Caco-2 (cell line): ENCODE data around the gene LRRC31. TPM values are rescaled to one million over a fixed set of nuclear protein-coding genes. Genes with fewer than 3 reads are reported as not detected.

Source experiments
- BruUV-seq: library from RNA; stranded (reverse); fragments of 400-500 nt; replicated peaks from 2 replicates; lab custom pipeline; 2021; lab: Mats Ljungman, UMichigan
- CTCF ChIA-PET: fragments of 300-600 bp; sonication (Branson Sonifier 250); formaldehyde crosslinking; loops from one replicate; lab custom pipeline; 2022; ENCODE audit warnings: antibody characterized with exemption; lab: Charles Lee
- POLR2A ChIA-PET: fragments of 300-600 bp; sonication (Branson Sonifier 250); formaldehyde crosslinking; loops from one replicate; lab custom pipeline; 2022; ENCODE audit warnings: antibody characterized with exemption; lab: Charles Lee
- DNase-seq, 2 experiments: peaks; one replicate each; pipeline versions ENCODE4 v3.0.0 to v3.0.0-alpha.2; 2020 to 2022
- H3K27me3 ChIP-seq: replicated peaks from 2 replicates; pipeline ENCODE4 v1.6.0; 2011; ENCODE audit warnings: low read length; ENCODE audit not compliant: control insufficient read depth, insufficient read depth
- H3K36me3 ChIP-seq: 2 replicates; pipeline ENCODE4 v1.5.1; 2011; ENCODE audit warnings: low read length; ENCODE audit not compliant: control insufficient read depth, insufficient read depth
- H3K4me1 ChIP-seq: fragments of 250-450 bp; sonication (Bioruptor Pico); 2 replicates; pipeline ENCODE4 v1.5.1; 2020; ENCODE audit warnings: mild to moderate bottlenecking
- H3K4me3 ChIP-seq: 2 replicates; pipeline ENCODE4 v1.5.1; 2011; ENCODE audit warnings: low read depth, mild to moderate bottlenecking, control low read depth, low read length
- H3K9me3 ChIP-seq: fragments of 250-450 bp; sonication (Bioruptor Pico); 2 replicates; pipeline ENCODE4 v1.5.1; 2020; ENCODE audit warnings: mild to moderate bottlenecking, moderate library complexity
- H3K27ac Mint-ChIP-seq: one replicate; pipeline ENCODE4 v1.8.0; 2022; ENCODE audit warnings: mixed read lengths; ENCODE audit not compliant: unreplicated experiment
- H3K27me3 Mint-ChIP-seq: one replicate; pipeline ENCODE4 v1.8.0; 2022; ENCODE audit warnings: mixed read lengths; ENCODE audit not compliant: insufficient read depth, unreplicated experiment
- H3K36me3 Mint-ChIP-seq: one replicate; pipeline ENCODE4 v1.8.0; 2022; ENCODE audit warnings: mild to moderate bottlenecking, mixed read lengths; ENCODE audit not compliant: insufficient read depth, unreplicated experiment
- H3K4me1 Mint-ChIP-seq: one replicate; pipeline ENCODE4 v1.8.0; 2022; ENCODE audit warnings: low read depth, mixed read lengths; ENCODE audit not compliant: unreplicated experiment
- H3K4me3 Mint-ChIP-seq: one replicate; pipeline ENCODE4 v1.8.0; 2022; ENCODE audit warnings: mild to moderate bottlenecking, moderate library complexity, mixed read lengths; ENCODE audit not compliant: unreplicated experiment
- H3K9me3 Mint-ChIP-seq: one replicate; pipeline ENCODE4 v1.8.0; 2022; ENCODE audit warnings: mixed read lengths; ENCODE audit not compliant: unreplicated experiment
- intact Hi-C: fragments of 100-400 bp; cut with micrococcal nuclease; formaldehyde crosslinking; loops from one replicate; pipeline ENCODE4 v1.10.0; 2022; ENCODE audit not compliant: unreplicated experiment
- total RNA-seq: library from RNA; stranded (reverse); gene quantifications from 2 replicates; pipeline ENCODE4 v1.2.3, GENCODE V29; 2022
- TF ChIP-seq, protein P1 (sequence below), 2 experiments: fragments of 200-600 bp in 1 of 2; IDR thresholded peaks; 1 replicate in 1 of 2; 2 replicates in 1 of 2; pipeline versions ENCODE4 v1.5.1 to v1.8.0; 2011 to 2022; ENCODE audit warnings: antibody characterized with exemption in 1 of 2, control low read depth in 1 of 2, inconsistent platforms in 1 of 2, low read depth in 1 of 2, low read length in 1 of 2, mild to moderate bottlenecking in 1 of 2, moderate library complexity in 1 of 2; ENCODE audit not compliant: insufficient read depth in 1 of 2, severe bottlenecking in 1 of 2, unreplicated experiment in 1 of 2

LRRC31 gene
- total RNA-seq, 1 experiment from 2014 or later = 0.64 TPM

DNA sequence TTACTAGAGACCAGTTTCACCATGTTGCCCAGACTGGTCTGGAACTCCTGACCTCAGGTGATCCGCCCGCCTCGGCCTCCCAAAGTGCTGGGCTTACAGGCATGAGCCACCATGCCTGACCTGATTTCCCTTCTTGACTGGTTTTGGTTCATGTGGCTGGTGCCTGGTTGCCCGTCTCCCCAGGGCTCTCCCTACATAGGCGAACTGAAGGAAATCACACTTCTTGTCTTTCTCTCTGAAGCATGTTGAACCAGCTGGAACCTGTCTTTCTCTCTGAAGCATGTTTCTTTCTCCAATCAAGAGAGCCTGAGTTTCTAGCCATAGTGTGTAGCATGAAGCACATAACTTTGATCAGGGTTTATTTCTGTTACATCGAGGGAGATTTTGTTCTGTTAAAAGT, 25.3 kb upstream of the LRRC31 start:
- intact Hi-C loops = no loop called here
- H3K27ac Mint-ChIP-seq = no peak overlapping the region

DNA sequence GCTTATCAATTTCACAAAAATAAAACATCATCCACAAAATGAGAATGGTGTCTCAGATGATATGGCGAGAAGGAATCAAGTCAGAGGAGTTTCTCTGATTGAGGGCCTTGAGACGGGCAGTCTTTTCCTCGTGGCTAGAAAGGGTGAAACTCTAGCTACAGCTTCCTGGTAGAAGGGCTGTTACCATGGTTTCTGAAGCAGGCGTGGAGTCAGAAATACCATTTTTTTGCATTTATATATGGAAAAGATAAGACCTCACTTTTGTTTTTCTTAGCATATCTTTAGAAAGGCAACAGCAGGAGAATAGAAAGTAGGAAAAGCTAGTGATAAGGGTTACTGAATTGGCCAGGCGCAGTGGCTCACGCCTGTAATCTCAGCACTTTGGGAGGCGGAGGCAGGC, 24.4 kb upstream of the LRRC31 start:
- no peaks in the 10 kb centered on the region for H3K4me1 Mint-ChIP-seq
- intact Hi-C loops = no loop called here
- no TSS peak for BruUV-seq
- TF ChIP-seq, protein P1, sequence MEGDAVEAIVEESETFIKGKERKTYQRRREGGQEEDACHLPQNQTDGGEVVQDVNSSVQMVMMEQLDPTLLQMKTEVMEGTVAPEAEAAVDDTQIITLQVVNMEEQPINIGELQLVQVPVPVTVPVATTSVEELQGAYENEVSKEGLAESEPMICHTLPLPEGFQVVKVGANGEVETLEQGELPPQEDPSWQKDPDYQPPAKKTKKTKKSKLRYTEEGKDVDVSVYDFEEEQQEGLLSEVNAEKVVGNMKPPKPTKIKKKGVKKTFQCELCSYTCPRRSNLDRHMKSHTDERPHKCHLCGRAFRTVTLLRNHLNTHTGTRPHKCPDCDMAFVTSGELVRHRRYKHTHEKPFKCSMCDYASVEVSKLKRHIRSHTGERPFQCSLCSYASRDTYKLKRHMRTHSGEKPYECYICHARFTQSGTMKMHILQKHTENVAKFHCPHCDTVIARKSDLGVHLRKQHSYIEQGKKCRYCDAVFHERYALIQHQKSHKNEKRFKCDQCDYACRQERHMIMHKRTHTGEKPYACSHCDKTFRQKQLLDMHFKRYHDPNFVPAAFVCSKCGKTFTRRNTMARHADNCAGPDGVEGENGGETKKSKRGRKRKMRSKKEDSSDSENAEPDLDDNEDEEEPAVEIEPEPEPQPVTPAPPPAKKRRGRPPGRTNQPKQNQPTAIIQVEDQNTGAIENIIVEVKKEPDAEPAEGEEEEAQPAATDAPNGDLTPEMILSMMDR (IDR thresholded peaks at IDR 0.05; ENCODE audit: insufficient read depth in 1 of 2, low read depth in 1 of 2, low read length in 1 of 2, severe bottlenecking in 1 of 2, unreplicated experiment in 1 of 2) = no peak
- no peak for DNase-seq
- no peak overlapping the region for H3K27ac Mint-ChIP-seq
- H3K27me3 Mint-ChIP-seq = no peaks in the 10 kb centered on the region
- H3K27me3 ChIP-seq = no peaks in the 10 kb centered on the region
- no peaks in the 10 kb centered on the region for H3K36me3 Mint-ChIP-seq
- no peaks in the 10 kb centered on the region for H3K9me3 ChIP-seq
- no peaks in the 10 kb centered on the region for H3K9me3 Mint-ChIP-seq
- no peak overlapping the region for H3K4me3 ChIP-seq
- H3K36me3 ChIP-seq = no peaks in the 10 kb centered on the region
- POLR2A ChIA-PET = no interaction called here
- H3K4me1 ChIP-seq = no peaks in the 10 kb centered on the region
- CTCF ChIA-PET = no interaction called here
- H3K4me3 Mint-ChIP-seq = no peak overlapping the region

More for the DNA sequence above, 25.3 kb upstream of the LRRC31 start:
- Histone ChIP-seq H3K27me3 (no peaks in the 10 kb centered on the region), H3K9me3 (no peaks in the 10 kb centered on the region), H3K36me3 (no peaks in the 10 kb centered on the region), H3K4me3 (no peak overlapping the region), H3K4me1 (no peaks in the 10 kb centered on the region)
- H3K4me3 Mint-ChIP-seq = no peak overlapping the region
- TF ChIP-seq, protein P1 (IDR thresholded peaks at IDR 0.05; ENCODE audit: insufficient read depth in 1 of 2, low read depth in 1 of 2, low read length in 1 of 2, severe bottlenecking in 1 of 2, unreplicated experiment in 1 of 2) = no peak
- CTCF ChIA-PET = no interaction called here
- no peaks in the 10 kb centered on the region for H3K27me3 Mint-ChIP-seq
- H3K36me3 Mint-ChIP-seq = no peaks in the 10 kb centered on the region
- no peaks in the 10 kb centered on the region for H3K4me1 Mint-ChIP-seq
- no TSS peak for BruUV-seq
- DNase-seq = no peak
- POLR2A ChIA-PET = no interaction called here
- no peaks in the 10 kb centered on the region for H3K9me3 Mint-ChIP-seq

DNA sequence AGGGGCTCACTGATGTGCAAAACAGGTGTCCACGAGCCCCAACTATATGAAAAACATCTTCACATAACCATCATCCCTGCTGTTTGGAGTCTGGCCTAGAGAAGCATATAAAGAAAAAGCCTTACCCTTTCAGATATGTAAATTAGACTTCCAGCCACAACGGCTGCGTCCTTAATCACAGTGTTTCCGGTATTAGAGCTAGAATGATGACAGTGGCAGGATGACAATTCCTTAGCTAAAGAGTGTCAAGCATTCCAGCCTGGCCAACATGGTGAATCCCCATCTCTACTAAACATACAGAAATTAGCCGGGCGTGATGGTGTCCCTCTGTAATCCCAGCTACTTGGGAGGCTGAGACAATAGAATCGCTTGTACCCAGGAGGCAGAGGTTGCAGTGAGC, 22.2 kb upstream of the LRRC31 start:
- intact Hi-C loops = no loop called here
- no peaks in the 10 kb centered on the region for H3K36me3 Mint-ChIP-seq
- no peak for DNase-seq
- H3K9me3 Mint-ChIP-seq = no peaks in the 10 kb centered on the region
- H3K27me3 Mint-ChIP-seq = no peaks in the 10 kb centered on the region
- TF ChIP-seq, protein P1 (IDR thresholded peaks at IDR 0.05; ENCODE audit: insufficient read depth in 1 of 2, low read depth in 1 of 2, low read length in 1 of 2, severe bottlenecking in 1 of 2, unreplicated experiment in 1 of 2) = no peak
- H3K4me1 ChIP-seq = no peaks in the 10 kb centered on the region
- BruUV-seq = no TSS peak
- H3K9me3 ChIP-seq = no peaks in the 10 kb centered on the region
- no peaks in the 10 kb centered on the region for H3K27me3 ChIP-seq
- H3K4me1 Mint-ChIP-seq = no peaks in the 10 kb centered on the region
- H3K36me3 ChIP-seq = no peaks in the 10 kb centered on the region
- ChIA-PET CTCF (no interaction called here), POLR2A (no interaction called here)
- H3K27ac Mint-ChIP-seq = no peak overlapping the region
- no peak overlapping the region for H3K4me3 Mint-ChIP-seq
- no peak overlapping the region for H3K4me3 ChIP-seq
